ENCODE results near the gene KLF11. TPM values are rescaled to one million over a fixed set of nuclear protein-coding genes. Genes with fewer than 3 reads are reported as not detected.

KLF11 gene
- total RNA-seq, 1 donor from 2014 or later, result 6.6 TPM

- Histone ChIP-seq H3K4me3 (ENCODE audit: low read depth, low read length) (no peak overlapping the region), H3K27me3 (ENCODE audit: control insufficient read depth, insufficient read depth, low read length) (peaks cover 15% of the 10 kb centered on the region), H3K36me3 (ENCODE audit: control insufficient read depth, insufficient read depth, low read length) (no peaks in the 10 kb centered on the region)
- no peak for TF ChIP-seq CTCF (IDR thresholded peaks at IDR 0.05; ENCODE audit: insufficient read depth, low read length, severe bottlenecking)
- DNase-seq (ENCODE audit: low read depth) (no peak), FAIRE-seq (no peak)
Observed at GRCh38 chr2:10084223-10084865, 41.0 kb downstream of the KLF11 start.

- DNase-seq (ENCODE audit: low read depth) (no peak), FAIRE-seq (no peak)
- Histone ChIP-seq H3K4me3 (ENCODE audit: low read depth, low read length) (no peak overlapping the region), H3K36me3 (ENCODE audit: control insufficient read depth, insufficient read depth, low read length) (no peaks in the 10 kb centered on the region), H3K27me3 (ENCODE audit: control insufficient read depth, insufficient read depth, low read length) (peaks cover 15% of the 10 kb centered on the region)
- TF ChIP-seq CTCF (IDR thresholded peaks at IDR 0.05; ENCODE audit: insufficient read depth, low read length, severe bottlenecking), result no peak
Observed at GRCh38 chr2:10085043-10085667, 41.8 kb downstream of the KLF11 start.

- H3K4me3 ChIP-seq (ENCODE audit: low read depth, low read length), result no peak overlapping the region
- FAIRE-seq (no peak), DNase-seq (ENCODE audit: low read depth) (no peak)
- H3K36me3 ChIP-seq (ENCODE audit: control insufficient read depth, insufficient read depth, low read length), result no peaks in the 10 kb centered on the region
- no peak for TF ChIP-seq CTCF (IDR thresholded peaks at IDR 0.05; ENCODE audit: insufficient read depth, low read length, severe bottlenecking)
- peaks cover 15% of the 10 kb centered on the region for H3K27me3 ChIP-seq (ENCODE audit: control insufficient read depth, insufficient read depth, low read length)
Observed at GRCh38 chr2:10085668-10086059, 42.3 kb downstream of the KLF11 start.

- H3K27me3 ChIP-seq (ENCODE audit: control insufficient read depth, insufficient read depth, low read length), result peaks cover 11% of the 10 kb centered on the region
- H3K4me3 ChIP-seq (ENCODE audit: low read depth, low read length), result no peak overlapping the region
- FAIRE-seq (no peak), DNase-seq (ENCODE audit: low read depth) (no peak)
- no peak for TF ChIP-seq CTCF (IDR thresholded peaks at IDR 0.05; ENCODE audit: insufficient read depth, low read length, severe bottlenecking)
- no peaks in the 10 kb centered on the region for H3K36me3 ChIP-seq (ENCODE audit: control insufficient read depth, insufficient read depth, low read length)
Observed at GRCh38 chr2:10086950-10087349, 43.6 kb downstream of the KLF11 start.

- Histone ChIP-seq H3K27me3 (ENCODE audit: control insufficient read depth, insufficient read depth, low read length) (peaks cover 11% of the 10 kb centered on the region), H3K36me3 (ENCODE audit: control insufficient read depth, insufficient read depth, low read length) (no peaks in the 10 kb centered on the region), H3K4me3 (ENCODE audit: low read depth, low read length) (no peak overlapping the region)
- no peak for TF ChIP-seq CTCF (IDR thresholded peaks at IDR 0.05; ENCODE audit: insufficient read depth, low read length, severe bottlenecking)
- no peak for DNase-seq (ENCODE audit: low read depth)
- no peak for FAIRE-seq
Observed at GRCh38 chr2:10087360-10087759, 44.0 kb downstream of the KLF11 start.
